HEK293 (cell line): ENCODE measurements around the gene OTUB1.
A peak's percentile ranks its signal among the peaks of the same experiment; 100 is the strongest.

ENCODE experiments used
- CTCF ChIA-PET: fragments of 350-600 bp; formaldehyde crosslinking; extraction: SDS; loops from one replicate; lab custom pipeline; 2021; ENCODE audit warnings: antibody characterized with exemption; lab: Yijun Ruan, JAX
- POLR2A ChIA-PET: fragments of 300-600 bp; formaldehyde crosslinking; extraction: SDS; loops from one replicate; lab custom pipeline; 2020; ENCODE audit warnings: antibody characterized with exemption, inconsistent platforms; lab: Yijun Ruan, JAX
- H3K27ac ChIP-seq: fragments of 200-500 bp; sonication (Bioruptor generic); 2 replicates; pipeline ENCODE4 v1.5.1; 2014; ENCODE audit warnings: low read depth, low read length, control low read depth, inconsistent platforms; ENCODE audit errors: extremely low read depth
- H3K36me3 ChIP-seq, 2 experiments: fragments of 200-500 bp in 1 of 2; sonication (Bioruptor generic) in 1 of 2; 1 replicate in 1 of 2; 2 replicates in 1 of 2; pipeline ENCODE4 v1.5.1; 2014 to 2017; ENCODE audit warnings: inconsistent platforms in 2 of 2, low read length in 2 of 2; ENCODE audit not compliant: control insufficient read depth in 2 of 2, insufficient read depth in 1 of 2
- H3K4me1 ChIP-seq: fragments of 200-500 bp; sonication (Bioruptor generic); 2 replicates; pipeline ENCODE4 v1.5.1; 2014; ENCODE audit warnings: mild to moderate bottlenecking, low read length, inconsistent platforms; ENCODE audit not compliant: control insufficient read depth, insufficient read depth
- H3K4me3 ChIP-seq: 2 replicates; pipeline ENCODE4 v1.5.1; 2011; ENCODE audit warnings: low read depth, mild to moderate bottlenecking, control low read depth, low read length, moderate library complexity
- H3K9me3 ChIP-seq: fragments of 200-500 bp; sonication (Bioruptor generic); 2 replicates; pipeline ENCODE4 v1.5.1; 2014; ENCODE audit warnings: low read depth, low read length, inconsistent platforms; ENCODE audit not compliant: control insufficient read depth, insufficient read depth
- BCL11A ChIP-seq: fragments of 450-650 bp; formaldehyde crosslinking; IDR thresholded peaks from 2 replicates; pipeline ENCODE4 v1.5.1; 2016; ENCODE audit warnings: low read depth, missing biosample characterization, missing genetic modification characterization
- GFI1B ChIP-seq: fragments of 450-650 bp; formaldehyde crosslinking; IDR thresholded peaks from 2 replicates; pipeline ENCODE4 v1.5.1; 2016; ENCODE audit warnings: missing biosample characterization, missing genetic modification characterization
- GLI4 ChIP-seq: fragments of 450-650 bp; formaldehyde crosslinking; IDR thresholded peaks from 2 replicates; pipeline ENCODE4 v1.5.1; 2016; ENCODE audit warnings: missing biosample characterization, missing genetic modification characterization
- GLIS1 ChIP-seq: fragments of 450-650 bp; formaldehyde crosslinking; IDR thresholded peaks from 2 replicates; pipeline ENCODE4 v1.5.1; 2016; ENCODE audit warnings: missing biosample characterization, missing genetic modification characterization
- HOXC10 ChIP-seq: sonication (generic); formaldehyde crosslinking; IDR thresholded peaks from 2 replicates; pipeline ENCODE4 v1.8.1; 2023; ENCODE audit warnings: mild to moderate bottlenecking, missing genetic modification reagents
- KLF8 ChIP-seq: fragments of 450-650 bp; formaldehyde crosslinking; IDR thresholded peaks from 2 replicates; pipeline ENCODE4 v1.5.1; 2016; ENCODE audit warnings: missing biosample characterization, missing genetic modification characterization
- SETDB1 ChIP-seq: IDR thresholded peaks from one replicate; pipeline ENCODE4 v1.6.1; 2017; ENCODE audit warnings: mild to moderate bottlenecking, low read length, moderate library complexity, mixed read lengths; ENCODE audit not compliant: insufficient read length
- YY2 ChIP-seq: fragments of 450-650 bp; formaldehyde crosslinking; IDR thresholded peaks from 2 replicates; pipeline ENCODE4 v1.5.1; 2016; ENCODE audit warnings: missing biosample characterization, missing genetic modification characterization
- ZBTB21 ChIP-seq: fragments of 450-650 bp; formaldehyde crosslinking; IDR thresholded peaks from 2 replicates; pipeline ENCODE4 v1.5.1; 2017; ENCODE audit warnings: missing biosample characterization, missing genetic modification characterization
- ZIC2 ChIP-seq: fragments of 450-650 bp; formaldehyde crosslinking; IDR thresholded peaks from 2 replicates; pipeline ENCODE4 v1.5.1; 2016; ENCODE audit warnings: missing biosample characterization, missing genetic modification characterization
- ZNF121 ChIP-seq: fragments of 450-650 bp; formaldehyde crosslinking; IDR thresholded peaks from 2 replicates; pipeline ENCODE4 v1.5.1; 2016; ENCODE audit warnings: missing biosample characterization, missing genetic modification characterization
- ZNF133 ChIP-seq: fragments of 450-650 bp; formaldehyde crosslinking; IDR thresholded peaks from 2 replicates; pipeline ENCODE4 v1.5.1; 2016; ENCODE audit warnings: missing biosample characterization, missing genetic modification characterization
- ZNF146 ChIP-seq: fragments of 450-650 bp; formaldehyde crosslinking; IDR thresholded peaks from 2 replicates; pipeline ENCODE4 v1.5.1; 2016; ENCODE audit warnings: missing biosample characterization, missing genetic modification characterization
- ZNF223 ChIP-seq: fragments of 450-650 bp; formaldehyde crosslinking; IDR thresholded peaks from 2 replicates; pipeline ENCODE4 v1.5.1; 2016; ENCODE audit warnings: missing biosample characterization, missing genetic modification characterization
- ZNF404 ChIP-seq: fragments of 450-650 bp; formaldehyde crosslinking; IDR thresholded peaks from 2 replicates; pipeline ENCODE4 v1.5.1; 2017; ENCODE audit warnings: missing biosample characterization, missing genetic modification characterization
- ZNF548 ChIP-seq: fragments of 450-650 bp; formaldehyde crosslinking; IDR thresholded peaks from 2 replicates; pipeline ENCODE4 v1.5.1; 2016; ENCODE audit warnings: missing biosample characterization, missing genetic modification characterization
- ZNF585B ChIP-seq: fragments of 450-650 bp; formaldehyde crosslinking; IDR thresholded peaks from 2 replicates; pipeline ENCODE4 v1.5.1; 2016; ENCODE audit warnings: missing biosample characterization, missing genetic modification characterization
- ZNF701 ChIP-seq: fragments of 450-650 bp; formaldehyde crosslinking; IDR thresholded peaks from 2 replicates; pipeline ENCODE4 v1.5.1; 2016; ENCODE audit warnings: missing biosample characterization, missing genetic modification characterization
- ZSCAN23 ChIP-seq: fragments of 450-650 bp; formaldehyde crosslinking; IDR thresholded peaks from 2 replicates; pipeline ENCODE4 v1.5.1; 2016; ENCODE audit warnings: missing biosample characterization, missing genetic modification characterization
- TF ChIP-seq, protein P1 (sequence below): fragments of 450-650 bp; formaldehyde crosslinking; IDR thresholded peaks from 2 replicates; pipeline ENCODE4 v1.5.1; 2016; ENCODE audit warnings: missing biosample characterization, missing genetic modification characterization
- TF ChIP-seq, protein P2 (sequence below): fragments of 450-650 bp; formaldehyde crosslinking; IDR thresholded peaks from 2 replicates; pipeline ENCODE4 v1.5.1; 2016; ENCODE audit warnings: missing biosample characterization, missing genetic modification characterization, borderline replicate concordance
- TF ChIP-seq, protein P3 (sequence below): fragments of 450-650 bp; formaldehyde crosslinking; IDR thresholded peaks from 2 replicates; pipeline ENCODE4 v1.5.1; 2016; ENCODE audit warnings: missing biosample characterization, missing genetic modification characterization, borderline replicate concordance

The OTUB1 gene

DNA sequence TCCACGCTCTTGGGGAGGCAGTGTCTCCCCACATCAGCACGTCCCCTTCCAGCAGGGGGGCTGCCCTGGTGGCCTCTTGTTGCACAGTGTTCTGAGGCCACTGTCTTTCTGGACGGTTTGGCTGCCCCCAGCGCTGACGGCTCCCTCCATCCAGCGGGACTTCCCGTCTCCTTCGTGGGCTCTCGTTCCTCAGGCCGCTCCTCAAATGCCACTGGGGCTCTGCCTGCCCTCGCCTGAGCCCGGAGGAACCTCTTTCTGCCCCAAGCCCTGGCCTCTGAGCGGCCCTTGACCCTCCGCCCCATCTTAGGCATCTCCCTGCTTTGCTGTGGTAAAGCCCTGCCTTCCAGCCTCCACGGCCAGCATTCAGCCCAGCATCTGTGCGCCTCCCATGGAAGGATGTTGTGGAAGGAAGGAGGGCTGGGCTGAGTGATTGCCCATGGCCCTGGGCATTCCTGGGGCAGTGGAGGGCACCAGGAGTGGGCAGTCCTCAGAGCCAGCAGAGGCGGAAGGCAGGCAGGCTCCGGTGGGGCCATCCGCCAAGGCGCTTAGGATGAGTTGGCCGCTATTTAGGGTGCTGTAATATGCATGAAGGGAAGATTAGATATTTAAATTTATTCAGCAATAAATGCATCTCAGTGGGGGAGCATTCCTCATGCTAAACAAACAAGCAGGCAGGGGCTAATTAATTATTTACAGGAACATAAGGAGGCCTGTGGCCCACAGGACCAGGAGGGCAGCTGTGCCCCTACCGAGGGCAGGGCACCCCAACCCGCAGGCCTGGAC, 17.8 kb downstream of the OTUB1 start:
- Histone ChIP-seq H3K9me3 (no peaks in the 10 kb centered on the region), H3K4me1 (no peaks in the 10 kb centered on the region), H3K36me3 (peaks cover 0 to 18% of the 10 kb centered on the region in 2 experiments; a peak in 1 of 3 replicates), H3K4me3 (no peak overlapping the region), H3K27ac (no peak overlapping the region)
- TF ChIP-seq GLIS1 (tag by site-specific recombination) (peak; percentile 38; the same call in 1 of the 2 replicates), BCL11A (tag by site-specific recombination) (no peak)
- CTCF ChIA-PET: interaction anchor here (0.6 to 1.1 kb wide), 3 partner anchors 15 to 146 kb away, joined by 3 to 4 read pairs (median 4); no protein-coding TSS in a partner anchor
- POLR2A ChIA-PET: no interaction called here

DNA sequence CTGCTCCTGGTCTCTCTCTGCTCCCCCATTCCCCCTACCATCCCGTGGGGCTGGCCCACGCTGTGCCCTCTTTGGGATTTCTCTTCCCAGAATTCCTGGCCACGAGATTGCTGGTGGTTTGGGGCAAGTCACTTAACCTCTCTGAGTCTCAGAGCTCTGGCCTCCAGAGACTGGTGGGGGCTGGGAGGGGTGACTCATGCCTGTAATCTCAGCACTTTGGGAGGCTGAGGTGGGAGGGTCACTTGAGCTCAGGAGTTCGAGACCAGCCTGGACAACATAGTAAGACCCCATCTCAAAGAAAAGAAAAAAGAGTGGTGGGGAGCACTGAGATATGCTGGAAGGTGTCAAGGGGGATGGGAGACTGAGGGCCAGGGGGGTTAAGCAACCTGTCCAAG, 18.3 kb downstream of the OTUB1 start:
- POLR2A ChIA-PET: no interaction called here
- H3K36me3 ChIP-seq: peaks cover 0 to 16% of the 10 kb centered on the region in 2 experiments; a peak in 1 of 3 replicates
- H3K4me1 ChIP-seq: no peaks in the 10 kb centered on the region
- CTCF ChIA-PET: interaction anchor here (0.6 to 1.1 kb wide), 4 partner anchors 32 to 302 kb away, joined by 3 to 4 read pairs (median 4); no protein-coding TSS in a partner anchor
- no peak overlapping the region for H3K4me3 ChIP-seq
- no peak overlapping the region for H3K27ac ChIP-seq
- no peaks in the 10 kb centered on the region for H3K9me3 ChIP-seq
- TF ChIP-seq ZNF121 (tag by site-specific recombination) (peak; percentile 99), ZIC2 (tag by site-specific recombination) (no peak), ZNF585B (no peak), GLI4 (tag by site-specific recombination) (no peak), ZNF404 (tag by site-specific recombination) (no peak), KLF8 (tag by site-specific recombination) (peak; percentile 31; the same call in 1 of the 2 replicates), ZNF133 (tag by site-specific recombination) (no peak), ZBTB21 (tag by site-specific recombination) (no peak), ZNF223 (tag by site-specific recombination) (no peak), ZNF548 (no peak), SETDB1 (no peak), YY2 (tag by site-specific recombination) (no peak), ZSCAN23 (tag by site-specific recombination) (no peak), HOXC10 (CRISPR knock-in tag) (no peak), ZNF146 (tag by site-specific recombination) (no peak), ZNF701 (tag by site-specific recombination) (no peak), GFI1B (no peak)
- TF ChIP-seq, protein P1, sequence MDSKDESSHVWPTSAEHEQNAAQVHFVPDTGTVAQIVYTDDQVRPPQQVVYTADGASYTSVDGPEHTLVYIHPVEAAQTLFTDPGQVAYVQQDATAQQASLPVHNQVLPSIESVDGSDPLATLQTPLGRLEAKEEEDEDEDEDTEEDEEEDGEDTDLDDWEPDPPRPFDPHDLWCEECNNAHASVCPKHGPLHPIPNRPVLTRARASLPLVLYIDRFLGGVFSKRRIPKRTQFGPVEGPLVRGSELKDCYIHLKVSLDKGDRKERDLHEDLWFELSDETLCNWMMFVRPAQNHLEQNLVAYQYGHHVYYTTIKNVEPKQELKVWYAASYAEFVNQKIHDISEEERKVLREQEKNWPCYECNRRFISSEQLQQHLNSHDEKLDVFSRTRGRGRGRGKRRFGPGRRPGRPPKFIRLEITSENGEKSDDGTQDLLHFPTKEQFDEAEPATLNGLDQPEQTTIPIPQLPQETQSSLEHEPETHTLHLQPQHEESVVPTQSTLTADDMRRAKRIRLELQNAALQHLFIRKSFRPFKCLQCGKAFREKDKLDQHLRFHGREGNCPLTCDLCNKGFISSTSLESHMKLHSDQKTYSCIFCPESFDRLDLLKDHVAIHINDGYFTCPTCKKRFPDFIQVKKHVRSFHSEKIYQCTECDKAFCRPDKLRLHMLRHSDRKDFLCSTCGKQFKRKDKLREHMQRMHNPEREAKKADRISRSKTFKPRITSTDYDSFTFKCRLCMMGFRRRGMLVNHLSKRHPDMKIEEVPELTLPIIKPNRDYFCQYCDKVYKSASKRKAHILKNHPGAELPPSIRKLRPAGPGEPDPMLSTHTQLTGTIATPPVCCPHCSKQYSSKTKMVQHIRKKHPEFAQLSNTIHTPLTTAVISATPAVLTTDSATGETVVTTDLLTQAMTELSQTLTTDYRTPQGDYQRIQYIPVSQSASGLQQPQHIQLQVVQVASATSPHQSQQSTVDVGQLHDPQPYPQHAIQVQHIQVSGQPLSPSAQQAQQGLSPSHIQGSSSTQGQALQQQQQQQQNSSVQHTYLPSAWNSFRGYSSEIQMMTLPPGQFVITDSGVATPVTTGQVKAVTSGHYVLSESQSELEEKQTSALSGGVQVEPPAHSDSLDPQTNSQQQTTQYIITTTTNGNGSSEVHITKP (tag by site-specific recombination): 0 out of 2 replicates have a peak, but pooled peaks have one; percentile 21
- TF ChIP-seq, protein P2, sequence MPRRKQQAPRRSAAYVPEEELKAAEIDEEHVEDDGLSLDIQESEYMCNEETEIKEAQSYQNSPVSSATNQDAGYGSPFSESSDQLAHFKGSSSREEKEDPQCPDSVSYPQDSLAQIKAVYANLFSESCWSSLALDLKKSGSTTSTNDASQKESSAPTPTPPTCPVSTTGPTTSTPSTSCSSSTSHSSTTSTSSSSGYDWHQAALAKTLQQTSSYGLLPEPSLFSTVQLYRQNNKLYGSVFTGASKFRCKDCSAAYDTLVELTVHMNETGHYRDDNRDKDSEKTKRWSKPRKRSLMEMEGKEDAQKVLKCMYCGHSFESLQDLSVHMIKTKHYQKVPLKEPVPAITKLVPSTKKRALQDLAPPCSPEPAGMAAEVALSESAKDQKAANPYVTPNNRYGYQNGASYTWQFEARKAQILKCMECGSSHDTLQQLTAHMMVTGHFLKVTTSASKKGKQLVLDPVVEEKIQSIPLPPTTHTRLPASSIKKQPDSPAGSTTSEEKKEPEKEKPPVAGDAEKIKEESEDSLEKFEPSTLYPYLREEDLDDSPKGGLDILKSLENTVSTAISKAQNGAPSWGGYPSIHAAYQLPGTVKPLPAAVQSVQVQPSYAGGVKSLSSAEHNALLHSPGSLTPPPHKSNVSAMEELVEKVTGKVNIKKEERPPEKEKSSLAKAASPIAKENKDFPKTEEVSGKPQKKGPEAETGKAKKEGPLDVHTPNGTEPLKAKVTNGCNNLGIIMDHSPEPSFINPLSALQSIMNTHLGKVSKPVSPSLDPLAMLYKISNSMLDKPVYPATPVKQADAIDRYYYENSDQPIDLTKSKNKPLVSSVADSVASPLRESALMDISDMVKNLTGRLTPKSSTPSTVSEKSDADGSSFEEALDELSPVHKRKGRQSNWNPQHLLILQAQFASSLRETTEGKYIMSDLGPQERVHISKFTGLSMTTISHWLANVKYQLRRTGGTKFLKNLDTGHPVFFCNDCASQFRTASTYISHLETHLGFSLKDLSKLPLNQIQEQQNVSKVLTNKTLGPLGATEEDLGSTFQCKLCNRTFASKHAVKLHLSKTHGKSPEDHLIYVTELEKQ (tag by site-specific recombination): no peak
- TF ChIP-seq, protein P3, sequence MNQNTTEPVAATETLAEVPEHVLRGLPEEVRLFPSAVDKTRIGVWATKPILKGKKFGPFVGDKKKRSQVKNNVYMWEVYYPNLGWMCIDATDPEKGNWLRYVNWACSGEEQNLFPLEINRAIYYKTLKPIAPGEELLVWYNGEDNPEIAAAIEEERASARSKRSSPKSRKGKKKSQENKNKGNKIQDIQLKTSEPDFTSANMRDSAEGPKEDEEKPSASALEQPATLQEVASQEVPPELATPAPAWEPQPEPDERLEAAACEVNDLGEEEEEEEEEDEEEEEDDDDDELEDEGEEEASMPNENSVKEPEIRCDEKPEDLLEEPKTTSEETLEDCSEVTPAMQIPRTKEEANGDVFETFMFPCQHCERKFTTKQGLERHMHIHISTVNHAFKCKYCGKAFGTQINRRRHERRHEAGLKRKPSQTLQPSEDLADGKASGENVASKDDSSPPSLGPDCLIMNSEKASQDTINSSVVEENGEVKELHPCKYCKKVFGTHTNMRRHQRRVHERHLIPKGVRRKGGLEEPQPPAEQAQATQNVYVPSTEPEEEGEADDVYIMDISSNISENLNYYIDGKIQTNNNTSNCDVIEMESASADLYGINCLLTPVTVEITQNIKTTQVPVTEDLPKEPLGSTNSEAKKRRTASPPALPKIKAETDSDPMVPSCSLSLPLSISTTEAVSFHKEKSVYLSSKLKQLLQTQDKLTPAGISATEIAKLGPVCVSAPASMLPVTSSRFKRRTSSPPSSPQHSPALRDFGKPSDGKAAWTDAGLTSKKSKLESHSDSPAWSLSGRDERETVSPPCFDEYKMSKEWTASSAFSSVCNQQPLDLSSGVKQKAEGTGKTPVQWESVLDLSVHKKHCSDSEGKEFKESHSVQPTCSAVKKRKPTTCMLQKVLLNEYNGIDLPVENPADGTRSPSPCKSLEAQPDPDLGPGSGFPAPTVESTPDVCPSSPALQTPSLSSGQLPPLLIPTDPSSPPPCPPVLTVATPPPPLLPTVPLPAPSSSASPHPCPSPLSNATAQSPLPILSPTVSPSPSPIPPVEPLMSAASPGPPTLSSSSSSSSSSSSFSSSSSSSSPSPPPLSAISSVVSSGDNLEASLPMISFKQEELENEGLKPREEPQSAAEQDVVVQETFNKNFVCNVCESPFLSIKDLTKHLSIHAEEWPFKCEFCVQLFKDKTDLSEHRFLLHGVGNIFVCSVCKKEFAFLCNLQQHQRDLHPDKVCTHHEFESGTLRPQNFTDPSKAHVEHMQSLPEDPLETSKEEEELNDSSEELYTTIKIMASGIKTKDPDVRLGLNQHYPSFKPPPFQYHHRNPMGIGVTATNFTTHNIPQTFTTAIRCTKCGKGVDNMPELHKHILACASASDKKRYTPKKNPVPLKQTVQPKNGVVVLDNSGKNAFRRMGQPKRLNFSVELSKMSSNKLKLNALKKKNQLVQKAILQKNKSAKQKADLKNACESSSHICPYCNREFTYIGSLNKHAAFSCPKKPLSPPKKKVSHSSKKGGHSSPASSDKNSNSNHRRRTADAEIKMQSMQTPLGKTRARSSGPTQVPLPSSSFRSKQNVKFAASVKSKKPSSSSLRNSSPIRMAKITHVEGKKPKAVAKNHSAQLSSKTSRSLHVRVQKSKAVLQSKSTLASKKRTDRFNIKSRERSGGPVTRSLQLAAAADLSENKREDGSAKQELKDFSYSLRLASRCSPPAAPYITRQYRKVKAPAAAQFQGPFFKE (tag by site-specific recombination): no peak
